GM12874 (cell line): ENCODE results near the gene CCL3.

Source experiments
- TF ChIP-seq, protein P1 (sequence below): IDR thresholded peaks from 2 replicates; pipeline ENCODE4 v1.5.1; 2011; ENCODE audit warnings: low read depth, mild to moderate bottlenecking, control low read depth, low read length, moderate library complexity; ENCODE audit not compliant: insufficient read depth

CCL3 gene

GRCh38 chr17:36071751-36072150 lies 18.2 kb downstream of the CCL3 start:
- TF ChIP-seq, protein P1, sequence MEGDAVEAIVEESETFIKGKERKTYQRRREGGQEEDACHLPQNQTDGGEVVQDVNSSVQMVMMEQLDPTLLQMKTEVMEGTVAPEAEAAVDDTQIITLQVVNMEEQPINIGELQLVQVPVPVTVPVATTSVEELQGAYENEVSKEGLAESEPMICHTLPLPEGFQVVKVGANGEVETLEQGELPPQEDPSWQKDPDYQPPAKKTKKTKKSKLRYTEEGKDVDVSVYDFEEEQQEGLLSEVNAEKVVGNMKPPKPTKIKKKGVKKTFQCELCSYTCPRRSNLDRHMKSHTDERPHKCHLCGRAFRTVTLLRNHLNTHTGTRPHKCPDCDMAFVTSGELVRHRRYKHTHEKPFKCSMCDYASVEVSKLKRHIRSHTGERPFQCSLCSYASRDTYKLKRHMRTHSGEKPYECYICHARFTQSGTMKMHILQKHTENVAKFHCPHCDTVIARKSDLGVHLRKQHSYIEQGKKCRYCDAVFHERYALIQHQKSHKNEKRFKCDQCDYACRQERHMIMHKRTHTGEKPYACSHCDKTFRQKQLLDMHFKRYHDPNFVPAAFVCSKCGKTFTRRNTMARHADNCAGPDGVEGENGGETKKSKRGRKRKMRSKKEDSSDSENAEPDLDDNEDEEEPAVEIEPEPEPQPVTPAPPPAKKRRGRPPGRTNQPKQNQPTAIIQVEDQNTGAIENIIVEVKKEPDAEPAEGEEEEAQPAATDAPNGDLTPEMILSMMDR = no peak

DNA sequence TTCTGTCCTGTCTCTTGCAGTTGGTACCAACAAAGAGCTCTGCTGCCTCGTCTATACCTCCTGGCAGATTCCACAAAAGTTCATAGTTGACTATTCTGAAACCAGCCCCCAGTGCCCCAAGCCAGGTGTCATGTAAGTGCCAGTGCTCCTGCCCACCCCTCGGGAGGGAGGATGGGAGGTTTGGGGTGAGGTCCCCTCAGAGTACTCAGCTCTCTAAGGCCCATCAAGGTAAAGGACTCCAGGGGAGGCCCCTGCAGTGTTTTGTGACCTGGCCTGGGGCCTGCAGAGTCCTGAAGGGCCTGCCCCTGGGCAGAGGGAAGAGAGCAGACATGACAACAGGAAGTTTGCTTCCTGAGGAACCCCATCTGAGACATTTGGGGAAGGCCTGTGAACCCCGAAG lies 19.5 kb downstream of the CCL3 start:
- TF ChIP-seq, protein P1 = no peak

GRCh38 chr17:36069136-36069535 lies 20.8 kb downstream of the CCL3 start:
- TF ChIP-seq, protein P1 = no peak

GRCh38 chr17:36068524-36068923 lies 21.4 kb downstream of the CCL3 start:
- TF ChIP-seq, protein P1 = no peak

GRCh38 chr17:36066365-36066985 lies 23.5 kb downstream of the CCL3 start:
- TF ChIP-seq, protein P1 = no peak

GRCh38 chr17:36063786-36064541 lies 26.0 kb downstream of the CCL3 start, which contains the start of gene CCL18:
TSS of gene CCL18 (plus strand) at chr17:36064272. CDS start at chr17:36064343, 71 bp downstream.
- TF ChIP-seq, protein P1 = no peak

DNA sequence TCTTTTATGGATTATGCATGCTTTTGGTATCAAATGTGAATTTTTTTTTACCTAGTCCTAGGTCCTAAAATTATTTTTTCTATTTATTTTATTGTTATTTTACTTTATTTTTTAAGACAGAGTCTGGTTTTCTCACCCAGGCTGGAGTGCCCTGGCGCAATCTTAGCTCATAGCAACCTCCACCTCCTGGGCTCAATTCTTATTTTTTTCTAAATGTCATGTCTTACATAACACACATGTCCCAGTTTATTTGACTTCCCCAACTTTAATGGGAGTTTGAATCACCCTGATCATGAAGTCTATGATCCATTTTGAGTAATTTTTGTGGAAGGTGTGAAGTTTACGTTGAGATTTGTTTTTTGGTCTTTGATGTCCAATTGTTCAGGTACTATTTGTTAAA lies 29.1 kb downstream of the CCL3 start:
- TF ChIP-seq, protein P1 = no peak
